ENCODE measurements around the gene FAM83G. TPM values are rescaled to one million over a fixed set of nuclear protein-coding genes. Genes with fewer than 3 reads are reported as not detected.

The FAM83G gene
- total and polyA plus RNA-seq, 2 experiments from 2014 or later, result 7.6 to 44.5 TPM

DNA sequence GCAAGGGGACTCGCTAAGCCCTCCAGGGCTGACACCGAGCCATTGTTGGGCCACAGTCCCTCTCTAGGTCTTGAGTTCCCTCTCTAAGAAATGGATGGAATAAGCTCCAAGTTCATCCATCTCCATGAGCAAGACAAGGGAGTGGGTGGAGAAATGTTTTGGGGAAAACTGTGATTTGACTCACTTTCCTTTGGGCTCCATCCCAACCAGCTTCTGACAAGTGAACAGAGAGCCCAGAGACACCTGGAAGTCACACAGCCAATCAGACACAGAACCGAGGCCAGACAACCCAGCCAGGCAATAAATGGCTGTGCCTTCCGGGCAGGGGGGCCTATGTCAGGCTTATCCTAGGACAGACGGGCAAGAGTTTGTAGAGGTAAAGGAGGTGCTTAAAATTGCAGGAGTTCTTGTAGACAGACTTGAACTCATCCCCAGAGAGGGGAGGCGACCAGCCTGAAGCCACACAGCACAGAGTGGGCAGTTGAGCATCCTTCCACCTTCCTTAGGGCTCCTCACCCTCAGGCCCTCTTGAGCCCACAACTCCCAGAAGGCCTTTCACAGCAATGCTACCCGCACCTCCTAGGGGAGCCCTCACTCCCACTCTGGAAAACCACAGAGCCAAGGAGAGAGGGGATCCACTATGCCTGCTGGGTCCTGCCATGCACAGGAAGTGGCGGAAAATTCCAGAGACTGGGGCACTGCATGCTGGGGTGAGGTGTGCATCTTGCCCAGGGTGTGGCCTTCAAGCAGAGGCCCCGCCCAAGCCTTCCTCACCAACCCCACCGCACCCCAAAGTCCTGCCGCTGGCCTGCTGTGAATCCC is 9.5 kb upstream of the FAM83G start:
- H3K9me2 ChIP-seq (ENCODE audit: insufficient read depth), result no peaks in the 10 kb centered on the region
- no peak overlapping the region for H3K4me3 ChIP-seq
- Mint-ChIP-seq H3K27me3 (ENCODE audit: insufficient read depth, low read depth, poor library complexity) (peaks cover 5% of the 10 kb centered on the region), H3K27ac (no peak overlapping the region), H3K4me3 (no peak overlapping the region), H3K36me3 (ENCODE audit: low read depth) (no peaks in the 10 kb centered on the region), H3K9me3 (no peaks in the 10 kb centered on the region), H3K4me1 (peaks cover 13% of the 10 kb centered on the region)
- no peaks in the 10 kb centered on the region for H3K27me3 ChIP-seq (ENCODE audit: insufficient read depth)
- DNase-seq (ENCODE audit: low spot score) (no peak), ATAC-seq (no peak)
- no peaks in the 10 kb centered on the region for H3K36me3 ChIP-seq (ENCODE audit: insufficient read depth)
- no peaks in the 10 kb centered on the region for H4K20me1 ChIP-seq (replicated peaks; ENCODE audit: insufficient read depth)
- H3K27ac ChIP-seq (ENCODE audit: low read depth), result no peak overlapping the region
- peak overlapping the region; percentile 43; the same call in 1 of the 2 replicates for H2AFZ ChIP-seq
- no peak for TF ChIP-seq CREB1 (CRISPR knock-in tag; IDR thresholded peaks at IDR 0.05; ENCODE audit: low read depth)
- TF ChIP-seq EZH2 (IDR thresholded peaks at IDR 0.05; ENCODE audit: low read depth, unreplicated experiment), result no peak
- TF ChIP-seq NANOG (IDR thresholded peaks at IDR 0.05; ENCODE audit: borderline replicate concordance), result no peak
- TF ChIP-seq, protein P1, sequence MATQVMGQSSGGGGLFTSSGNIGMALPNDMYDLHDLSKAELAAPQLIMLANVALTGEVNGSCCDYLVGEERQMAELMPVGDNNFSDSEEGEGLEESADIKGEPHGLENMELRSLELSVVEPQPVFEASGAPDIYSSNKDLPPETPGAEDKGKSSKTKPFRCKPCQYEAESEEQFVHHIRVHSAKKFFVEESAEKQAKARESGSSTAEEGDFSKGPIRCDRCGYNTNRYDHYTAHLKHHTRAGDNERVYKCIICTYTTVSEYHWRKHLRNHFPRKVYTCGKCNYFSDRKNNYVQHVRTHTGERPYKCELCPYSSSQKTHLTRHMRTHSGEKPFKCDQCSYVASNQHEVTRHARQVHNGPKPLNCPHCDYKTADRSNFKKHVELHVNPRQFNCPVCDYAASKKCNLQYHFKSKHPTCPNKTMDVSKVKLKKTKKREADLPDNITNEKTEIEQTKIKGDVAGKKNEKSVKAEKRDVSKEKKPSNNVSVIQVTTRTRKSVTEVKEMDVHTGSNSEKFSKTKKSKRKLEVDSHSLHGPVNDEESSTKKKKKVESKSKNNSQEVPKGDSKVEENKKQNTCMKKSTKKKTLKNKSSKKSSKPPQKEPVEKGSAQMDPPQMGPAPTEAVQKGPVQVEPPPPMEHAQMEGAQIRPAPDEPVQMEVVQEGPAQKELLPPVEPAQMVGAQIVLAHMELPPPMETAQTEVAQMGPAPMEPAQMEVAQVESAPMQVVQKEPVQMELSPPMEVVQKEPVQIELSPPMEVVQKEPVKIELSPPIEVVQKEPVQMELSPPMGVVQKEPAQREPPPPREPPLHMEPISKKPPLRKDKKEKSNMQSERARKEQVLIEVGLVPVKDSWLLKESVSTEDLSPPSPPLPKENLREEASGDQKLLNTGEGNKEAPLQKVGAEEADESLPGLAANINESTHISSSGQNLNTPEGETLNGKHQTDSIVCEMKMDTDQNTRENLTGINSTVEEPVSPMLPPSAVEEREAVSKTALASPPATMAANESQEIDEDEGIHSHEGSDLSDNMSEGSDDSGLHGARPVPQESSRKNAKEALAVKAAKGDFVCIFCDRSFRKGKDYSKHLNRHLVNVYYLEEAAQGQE (IDR thresholded peaks at IDR 0.05; ENCODE audit: unreplicated experiment), result no peak
- no peak for TF ChIP-seq STAT1 (IDR thresholded peaks at IDR 0.05; ENCODE audit: unreplicated experiment)
- TF ChIP-seq, protein P2, sequence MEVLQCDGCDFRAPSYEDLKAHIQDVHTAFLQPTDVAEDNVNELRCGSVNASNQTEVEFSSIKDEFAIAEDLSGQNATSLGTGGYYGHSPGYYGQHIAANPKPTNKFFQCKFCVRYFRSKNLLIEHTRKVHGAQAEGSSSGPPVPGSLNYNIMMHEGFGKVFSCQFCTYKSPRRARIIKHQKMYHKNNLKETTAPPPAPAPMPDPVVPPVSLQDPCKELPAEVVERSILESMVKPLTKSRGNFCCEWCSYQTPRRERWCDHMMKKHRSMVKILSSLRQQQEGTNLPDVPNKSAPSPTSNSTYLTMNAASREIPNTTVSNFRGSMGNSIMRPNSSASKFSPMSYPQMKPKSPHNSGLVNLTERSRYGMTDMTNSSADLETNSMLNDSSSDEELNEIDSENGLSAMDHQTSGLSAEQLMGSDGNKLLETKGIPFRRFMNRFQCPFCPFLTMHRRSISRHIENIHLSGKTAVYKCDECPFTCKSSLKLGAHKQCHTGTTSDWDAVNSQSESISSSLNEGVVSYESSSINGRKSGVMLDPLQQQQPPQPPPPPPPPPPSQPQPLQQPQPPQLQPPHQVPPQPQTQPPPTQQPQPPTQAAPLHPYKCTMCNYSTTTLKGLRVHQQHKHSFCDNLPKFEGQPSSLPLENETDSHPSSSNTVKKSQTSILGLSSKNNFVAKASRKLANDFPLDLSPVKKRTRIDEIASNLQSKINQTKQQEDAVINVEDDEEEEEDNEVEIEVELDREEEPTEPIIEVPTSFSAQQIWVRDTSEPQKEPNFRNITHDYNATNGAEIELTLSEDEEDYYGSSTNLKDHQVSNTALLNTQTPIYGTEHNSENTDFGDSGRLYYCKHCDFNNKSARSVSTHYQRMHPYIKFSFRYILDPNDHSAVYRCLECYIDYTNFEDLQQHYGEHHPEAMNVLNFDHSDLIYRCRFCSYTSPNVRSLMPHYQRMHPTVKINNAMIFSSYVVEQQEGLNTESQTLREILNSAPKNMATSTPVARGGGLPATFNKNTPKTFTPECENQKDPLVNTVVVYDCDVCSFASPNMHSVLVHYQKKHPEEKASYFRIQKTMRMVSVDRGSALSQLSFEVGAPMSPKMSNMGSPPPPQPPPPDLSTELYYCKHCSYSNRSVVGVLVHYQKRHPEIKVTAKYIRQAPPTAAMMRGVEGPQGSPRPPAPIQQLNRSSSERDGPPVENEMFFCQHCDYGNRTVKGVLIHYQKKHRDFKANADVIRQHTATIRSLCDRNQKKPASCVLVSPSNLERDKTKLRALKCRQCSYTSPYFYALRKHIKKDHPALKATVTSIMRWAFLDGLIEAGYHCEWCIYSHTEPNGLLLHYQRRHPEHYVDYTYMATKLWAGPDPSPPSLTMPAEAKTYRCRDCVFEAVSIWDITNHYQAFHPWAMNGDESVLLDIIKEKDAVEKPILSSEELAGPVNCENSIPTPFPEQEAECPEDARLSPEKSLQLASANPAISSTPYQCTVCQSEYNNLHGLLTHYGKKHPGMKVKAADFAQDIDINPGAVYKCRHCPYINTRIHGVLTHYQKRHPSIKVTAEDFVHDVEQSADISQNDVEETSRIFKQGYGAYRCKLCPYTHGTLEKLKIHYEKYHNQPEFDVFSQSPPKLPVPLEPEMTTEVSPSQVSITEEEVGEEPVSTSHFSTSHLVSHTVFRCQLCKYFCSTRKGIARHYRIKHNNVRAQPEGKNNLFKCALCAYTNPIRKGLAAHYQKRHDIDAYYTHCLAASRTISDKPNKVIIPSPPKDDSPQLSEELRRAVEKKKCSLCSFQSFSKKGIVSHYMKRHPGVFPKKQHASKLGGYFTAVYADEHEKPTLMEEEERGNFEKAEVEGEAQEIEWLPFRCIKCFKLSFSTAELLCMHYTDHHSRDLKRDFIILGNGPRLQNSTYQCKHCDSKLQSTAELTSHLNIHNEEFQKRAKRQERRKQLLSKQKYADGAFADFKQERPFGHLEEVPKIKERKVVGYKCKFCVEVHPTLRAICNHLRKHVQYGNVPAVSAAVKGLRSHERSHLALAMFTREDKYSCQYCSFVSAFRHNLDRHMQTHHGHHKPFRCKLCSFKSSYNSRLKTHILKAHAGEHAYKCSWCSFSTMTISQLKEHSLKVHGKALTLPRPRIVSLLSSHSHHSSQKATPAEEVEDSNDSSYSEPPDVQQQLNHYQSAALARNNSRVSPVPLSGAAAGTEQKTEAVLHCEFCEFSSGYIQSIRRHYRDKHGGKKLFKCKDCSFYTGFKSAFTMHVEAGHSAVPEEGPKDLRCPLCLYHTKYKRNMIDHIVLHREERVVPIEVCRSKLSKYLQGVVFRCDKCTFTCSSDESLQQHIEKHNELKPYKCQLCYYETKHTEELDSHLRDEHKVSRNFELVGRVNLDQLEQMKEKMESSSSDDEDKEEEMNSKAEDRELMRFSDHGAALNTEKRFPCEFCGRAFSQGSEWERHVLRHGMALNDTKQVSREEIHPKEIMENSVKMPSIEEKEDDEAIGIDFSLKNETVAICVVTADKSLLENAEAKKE (CRISPR knock-in tag; IDR thresholded peaks at IDR 0.05), result no peak
- TF ChIP-seq, protein P3, sequence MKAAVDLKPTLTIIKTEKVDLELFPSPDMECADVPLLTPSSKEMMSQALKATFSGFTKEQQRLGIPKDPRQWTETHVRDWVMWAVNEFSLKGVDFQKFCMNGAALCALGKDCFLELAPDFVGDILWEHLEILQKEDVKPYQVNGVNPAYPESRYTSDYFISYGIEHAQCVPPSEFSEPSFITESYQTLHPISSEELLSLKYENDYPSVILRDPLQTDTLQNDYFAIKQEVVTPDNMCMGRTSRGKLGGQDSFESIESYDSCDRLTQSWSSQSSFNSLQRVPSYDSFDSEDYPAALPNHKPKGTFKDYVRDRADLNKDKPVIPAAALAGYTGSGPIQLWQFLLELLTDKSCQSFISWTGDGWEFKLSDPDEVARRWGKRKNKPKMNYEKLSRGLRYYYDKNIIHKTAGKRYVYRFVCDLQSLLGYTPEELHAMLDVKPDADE (IDR thresholded peaks at IDR 0.05), result no peak
- TF ChIP-seq POLR2AphosphoS5 (IDR thresholded peaks at IDR 0.05; ENCODE audit: low read depth), result no peak
- TF ChIP-seq, protein P4, sequence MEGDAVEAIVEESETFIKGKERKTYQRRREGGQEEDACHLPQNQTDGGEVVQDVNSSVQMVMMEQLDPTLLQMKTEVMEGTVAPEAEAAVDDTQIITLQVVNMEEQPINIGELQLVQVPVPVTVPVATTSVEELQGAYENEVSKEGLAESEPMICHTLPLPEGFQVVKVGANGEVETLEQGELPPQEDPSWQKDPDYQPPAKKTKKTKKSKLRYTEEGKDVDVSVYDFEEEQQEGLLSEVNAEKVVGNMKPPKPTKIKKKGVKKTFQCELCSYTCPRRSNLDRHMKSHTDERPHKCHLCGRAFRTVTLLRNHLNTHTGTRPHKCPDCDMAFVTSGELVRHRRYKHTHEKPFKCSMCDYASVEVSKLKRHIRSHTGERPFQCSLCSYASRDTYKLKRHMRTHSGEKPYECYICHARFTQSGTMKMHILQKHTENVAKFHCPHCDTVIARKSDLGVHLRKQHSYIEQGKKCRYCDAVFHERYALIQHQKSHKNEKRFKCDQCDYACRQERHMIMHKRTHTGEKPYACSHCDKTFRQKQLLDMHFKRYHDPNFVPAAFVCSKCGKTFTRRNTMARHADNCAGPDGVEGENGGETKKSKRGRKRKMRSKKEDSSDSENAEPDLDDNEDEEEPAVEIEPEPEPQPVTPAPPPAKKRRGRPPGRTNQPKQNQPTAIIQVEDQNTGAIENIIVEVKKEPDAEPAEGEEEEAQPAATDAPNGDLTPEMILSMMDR (conservative IDR thresholded peaks at IDR 0.05; ENCODE audit: low read depth in 2 of 2), result no peak
- no peak for TF ChIP-seq JUNB (IDR thresholded peaks at IDR 0.05; ENCODE audit: unreplicated experiment)
- no peak for TF ChIP-seq ZNF114 (CRISPR knock-in tag; IDR thresholded peaks at IDR 0.05)
- TF ChIP-seq ZNF331 (CRISPR knock-in tag; IDR thresholded peaks at IDR 0.05; ENCODE audit: low read depth), result no peak
- no peak for TF ChIP-seq EZH2phosphoT487 (IDR thresholded peaks at IDR 0.05; ENCODE audit: unreplicated experiment)
- H3F3A ChIP-seq (replicated peaks; ENCODE audit: low read depth), result no peaks in the 10 kb centered on the region
- H3K4me1 ChIP-seq (ENCODE audit: insufficient read depth), result no peaks in the 10 kb centered on the region
- H3K4me2 ChIP-seq, result no peak overlapping the region
- no peaks in the 10 kb centered on the region for H3K79me2 ChIP-seq (replicated peaks; ENCODE audit: insufficient read depth)
